HepG2 (cell line): ENCODE results near the gene PCYT2. TPM values are rescaled to one million over a fixed set of nuclear protein-coding genes. Genes with fewer than 3 reads are reported as not detected.

Experiments
- AGO2 ChIP-seq: fragments of 200-400 bp; formaldehyde crosslinking; optimal IDR thresholded peaks from 2 replicates; pipeline ENCODE3; 2017; ENCODE audit warnings: mild to moderate bottlenecking, low read depth, low read length, moderate library complexity
- HDAC1 ChIP-seq: sonication (generic); formaldehyde crosslinking; IDR thresholded peaks from 2 replicates; pipeline ENCODE4 v1.5.1; 2020; ENCODE audit warnings: mild to moderate bottlenecking, missing genetic modification reagents
- HHEX ChIP-seq: IDR thresholded peaks from 2 replicates; pipeline ENCODE4 v1.6.1; 2016; ENCODE audit warnings: control low read depth
- HOXD1 ChIP-seq: sonication (generic); formaldehyde crosslinking; IDR thresholded peaks from 2 replicates; pipeline ENCODE4 v1.5.0; 2020; ENCODE audit warnings: missing genetic modification reagents
- MIER2 ChIP-seq: IDR thresholded peaks from 2 replicates; pipeline ENCODE4 v1.6.1; 2016; ENCODE audit warnings: missing biosample characterization, missing genetic modification reagents
- MTA1 ChIP-seq: sonication (generic); formaldehyde crosslinking; IDR thresholded peaks from 2 replicates; pipeline ENCODE4 v1.4.0; 2020; ENCODE audit warnings: missing genetic modification reagents, mild to moderate bottlenecking, borderline replicate concordance
- MYC ChIP-seq: sonication (generic); formaldehyde crosslinking; IDR thresholded peaks from 2 replicates; pipeline ENCODE4 v1.9.0; 2021; ENCODE audit warnings: missing genetic modification reagents, borderline replicate concordance
- SYNCRIP ChIP-seq: fragments of 200-400 bp; formaldehyde crosslinking; IDR thresholded peaks from 2 replicates; pipeline ENCODE4 v1.6.1; 2018; ENCODE audit warnings: mild to moderate bottlenecking, low read depth, low read length; ENCODE audit not compliant: insufficient read depth
- TFDP1 ChIP-seq: IDR thresholded peaks from 2 replicates; pipeline ENCODE4 v1.6.1; 2016; ENCODE audit warnings: missing compliant biosample characterization, missing genetic modification reagents, borderline replicate concordance
- ZBTB33 ChIP-seq: sonication (generic); formaldehyde crosslinking; IDR thresholded peaks from 2 replicates; pipeline ENCODE4 v1.4.0; 2020; ENCODE audit warnings: missing genetic modification reagents
- ZMAT3 ChIP-seq: sonication (generic); formaldehyde crosslinking; conservative IDR thresholded peaks from 2 replicates; pipeline ENCODE4 v1.7.0; 2021; ENCODE audit warnings: missing genetic modification reagents
- ZNF318 ChIP-seq: sonication (generic); formaldehyde crosslinking; IDR thresholded peaks from 2 replicates; pipeline ENCODE4 v1.4.0; 2020; ENCODE audit warnings: mild to moderate bottlenecking, missing genetic modification reagents
- ZNF44 ChIP-seq: sonication (generic); formaldehyde crosslinking; IDR thresholded peaks from 2 replicates; pipeline ENCODE4 v1.5.1; 2020; ENCODE audit warnings: mild to moderate bottlenecking, missing genetic modification reagents
- ZNF710 ChIP-seq: sonication (generic); formaldehyde crosslinking; IDR thresholded peaks from 2 replicates; pipeline ENCODE4 v1.5.0; 2020; ENCODE audit warnings: mild to moderate bottlenecking, missing genetic modification reagents, borderline replicate concordance
- polyA plus RNA-seq, 8 experiments: library from polyadenylated mRNA; depleted of rRNA in 3 of 8; stranded (reverse) in 7 of 8; unstranded in 1 of 8; fragments of >200 nt; fragmentation: Illumina TruSeq in 4 of 8; extraction: Trizol in 4 of 8; gene quantifications; 2 replicates each; pipeline versions ENCODE4 v1.2.1 to v1.2.3, GENCODE V29; 2011 to 2016; ENCODE audit warnings: low read depth in 4 of 8, missing spikeins in 1 of 8, mixed read lengths in 1 of 8; ENCODE audit not compliant: insufficient read depth in 1 of 8
- total RNA-seq, 5 experiments: library from RNA; depleted of rRNA; stranded (reverse); fragments of >200 nt; fragmentation: Illumina TruSeq; extraction: Trizol; gene quantifications; 2 replicates each; pipeline ENCODE4 v1.2.3, GENCODE V29; 2016; ENCODE audit warnings: low read depth in 1 of 5

PCYT2 gene
- total and polyA plus RNA-seq, 2 of the 13 experiments (the other 11 are each of a cell fraction or from before 2014, with no cell fraction given) = 147 to 297 TPM

GRCh38 chr17:81960130-81960958 is 49.1 kb upstream of the PCYT2 start (continued):
- 0 out of 2 replicates have a peak, but pooled peaks have one; percentile 4 for TF ChIP-seq ZBTB33 (CRISPR knock-in tag)
- TF ChIP-seq ZNF318 (CRISPR knock-in tag) = peak; percentile 78; the same call in 1 of the 2 replicates
- TF ChIP-seq HHEX (CRISPR knock-in tag) = no peak
- no peak; the same call in none of the 2 replicates for TF ChIP-seq HDAC1 (CRISPR knock-in tag)
- no peak for TF ChIP-seq SYNCRIP
- TF ChIP-seq MTA1 = no peak; the same call in 1 of the 2 replicates
- TF ChIP-seq ZMAT3 (CRISPR knock-in tag) = peak; percentile 60; the same call in 1 of the 2 replicates
- TF ChIP-seq TFDP1 (CRISPR knock-in tag) = no peak; the same call in 1 of the 2 replicates
- no peak for TF ChIP-seq MIER2
- peak; percentile 70; the same call in 1 of the 2 replicates for TF ChIP-seq ZNF44 (CRISPR knock-in tag)
- no peak for TF ChIP-seq ZNF710 (CRISPR knock-in tag)
- peak; percentile 48; the same call in 1 of the 2 replicates for TF ChIP-seq HOXD1 (CRISPR knock-in tag)
- TF ChIP-seq AGO2 = peak; percentile 100
- peak; percentile 11; the same call in 1 of the 2 replicates for TF ChIP-seq MYC (CRISPR knock-in tag)
